GM21723 (cell line): ENCODE measurements around the gene MFRP.

Experiments used
- ATAC-seq: cut with Tn5 transposase; IDR thresholded peaks from one replicate; pipeline ENCODE4 v1.9.1; 2021; ENCODE audit warnings: mild to moderate bottlenecking, moderate library complexity; ENCODE audit not compliant: unreplicated experiment

The MFRP gene

GRCh38 chr11:119319136-119319699, 27.3 kb downstream of the MFRP start:
- ATAC-seq: no peak

- no peak for ATAC-seq
Observed at GRCh38 chr11:119318240-119319135, 28.0 kb downstream of the MFRP start.

- no peak for ATAC-seq
Observed at GRCh38 chr11:119317592-119318239, 28.8 kb downstream of the MFRP start.

- no peak for ATAC-seq
Observed at GRCh38 chr11:119316729-119317591, 29.5 kb downstream of the MFRP start, which contains the start of gene MCAM. Gene MCAM, minus strand, starts transcription at chr11:119317130. Its CDS starts 29 bp downstream, at chr11:119317101.

GRCh38 chr11:119316016-119316728, 30.3 kb downstream of the MFRP start:
- no peak for ATAC-seq

GRCh38 chr11:119315131-119316015, 31.1 kb downstream of the MFRP start:
- ATAC-seq: peak; percentile 34

GRCh38 chr11:119314726-119315125, 31.8 kb downstream of the MFRP start:
- ATAC-seq: no peak

- ATAC-seq: no peak
Observed at GRCh38 chr11:119310682-119311052, 35.8 kb downstream of the MFRP start.

- no peak for ATAC-seq
Observed at GRCh38 chr11:119309953-119310681, 36.4 kb downstream of the MFRP start.

- ATAC-seq: no peak
Observed at GRCh38 chr11:119309411-119309810, 37.1 kb downstream of the MFRP start.

GRCh38 chr11:119307974-119308373, 38.5 kb downstream of the MFRP start:
- ATAC-seq: no peak

- ATAC-seq: no peak
Observed at GRCh38 chr11:119307219-119307618, 39.3 kb downstream of the MFRP start.

- ATAC-seq: no peak
Observed at GRCh38 chr11:119306373-119306890, 40.1 kb downstream of the MFRP start.

- no peak for ATAC-seq
Observed at GRCh38 chr11:119305556-119306372, 40.7 kb downstream of the MFRP start.

- ATAC-seq: no peak
Observed at GRCh38 chr11:119303227-119303718, 43.2 kb downstream of the MFRP start.

GRCh38 chr11:119300198-119300964, 46.1 kb downstream of the MFRP start:
- no peak for ATAC-seq

- no peak for ATAC-seq
Observed at GRCh38 chr11:119299416-119299815, 47.1 kb downstream of the MFRP start.
